HG03469 (cell line): Measurements from ENCODE around the gene FOXL2.

Source experiments
- ATAC-seq: cut with Tn5 transposase; IDR thresholded peaks from one replicate; pipeline ENCODE4 v1.9.1; 2021; ENCODE audit warnings: mild to moderate bottlenecking, moderate library complexity, moderate number of reproducible peaks; ENCODE audit not compliant: unreplicated experiment

Gene FOXL2

DNA sequence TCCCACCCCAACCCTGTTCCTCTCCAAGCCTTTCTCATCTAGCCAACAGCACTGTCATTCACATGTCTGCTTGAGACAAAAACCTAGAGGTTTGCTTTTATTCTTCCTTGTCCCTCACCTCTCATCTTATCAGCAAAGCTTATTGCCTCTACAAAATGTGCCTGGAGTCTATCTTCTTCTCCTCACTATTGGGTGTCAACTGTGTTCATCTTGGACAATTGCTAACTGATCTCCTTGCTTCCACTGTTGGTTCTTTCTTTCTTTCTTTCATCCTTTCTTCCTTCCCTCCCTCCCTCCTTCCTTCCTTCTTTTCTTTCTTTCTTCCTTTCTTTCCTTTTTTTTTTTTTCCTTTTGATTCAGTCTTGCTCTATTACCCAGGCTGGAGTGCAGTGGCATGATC, 48.2 kb downstream of the FOXL2 start:
- no peak for ATAC-seq

DNA sequence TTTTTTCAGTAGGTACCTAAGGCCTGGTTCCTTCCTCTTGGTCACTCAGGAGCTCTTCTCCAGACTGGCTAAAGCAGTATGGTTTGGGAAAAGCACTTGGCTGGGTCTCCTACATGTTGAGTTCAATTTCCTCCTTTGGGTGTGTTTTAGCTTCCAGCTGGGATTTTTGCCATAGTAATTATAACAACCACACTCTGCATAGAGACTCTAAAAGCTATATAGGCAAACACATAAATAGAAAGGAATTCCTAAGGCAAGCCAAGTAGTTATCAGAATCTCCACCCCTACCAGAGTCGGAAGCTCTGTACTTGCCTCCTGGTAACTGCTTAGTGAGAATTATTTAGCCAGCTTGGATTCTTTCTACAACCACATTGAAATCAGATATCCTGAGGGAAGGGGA, 48.6 kb downstream of the FOXL2 start:
- ATAC-seq = no peak
